GM12864 (cell line): ENCODE measurements around the gene PLA2G6.

Experiments
- DNase-seq: peaks from one replicate; pipeline ENCODE4 v3.0.0-alpha.2; 2011; ENCODE audit warnings: low read depth
- H3K4me3 ChIP-seq: 2 replicates; pipeline ENCODE4 v1.5.1; 2011; ENCODE audit warnings: mild to moderate bottlenecking, low read depth, low read length, control low read depth
- TF ChIP-seq, protein P1 (sequence below): IDR thresholded peaks from 2 replicates; pipeline ENCODE4 v1.5.1; 2011; ENCODE audit warnings: low read depth, mild to moderate bottlenecking, moderate library complexity, low read length, control low read depth, inconsistent platforms; ENCODE audit errors: missing control alignments

PLA2G6 gene

DNA sequence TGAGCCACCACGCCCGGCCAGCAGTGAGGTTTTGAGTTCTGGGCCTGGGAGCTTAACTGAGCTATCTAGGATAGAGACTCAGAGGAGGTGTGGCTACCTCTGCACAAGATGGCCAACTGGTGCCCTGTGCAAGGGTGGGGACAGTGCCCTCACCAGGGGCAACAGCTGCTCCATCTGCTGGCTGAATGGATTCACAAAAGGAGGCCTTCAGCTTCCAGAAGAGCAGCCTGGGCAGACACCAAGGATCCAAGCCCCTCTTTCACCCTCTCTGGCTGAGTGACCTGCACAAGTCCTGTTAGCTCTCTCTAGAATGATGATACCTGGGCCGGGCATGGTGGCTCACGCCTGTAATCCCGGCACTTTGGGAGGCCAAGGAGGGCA lies 37.6 kb downstream of the PLA2G6 start:
- no peak for DNase-seq
- H3K4me3 ChIP-seq: no peak overlapping the region

DNA sequence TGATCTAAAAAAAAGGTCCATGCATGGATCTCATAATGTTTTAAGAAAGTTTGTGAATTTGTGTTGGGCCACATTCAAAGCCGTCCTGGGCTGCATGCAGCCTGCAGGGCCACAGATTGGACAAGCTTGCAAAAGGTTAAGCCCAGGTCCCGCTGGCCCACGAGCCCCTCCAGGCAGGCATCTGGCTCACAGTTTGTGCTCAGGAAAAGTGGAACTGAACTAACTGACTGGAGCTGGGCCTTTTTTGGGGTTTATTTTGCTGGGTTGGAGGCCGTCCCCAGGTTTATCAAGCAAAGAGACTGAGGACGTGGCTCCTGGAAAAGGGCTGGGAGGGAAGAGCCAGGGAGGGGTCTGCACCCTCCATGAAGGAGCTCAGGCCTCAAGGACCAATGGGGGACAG lies 39.0 kb downstream of the PLA2G6 start:
- TF ChIP-seq, protein P1, sequence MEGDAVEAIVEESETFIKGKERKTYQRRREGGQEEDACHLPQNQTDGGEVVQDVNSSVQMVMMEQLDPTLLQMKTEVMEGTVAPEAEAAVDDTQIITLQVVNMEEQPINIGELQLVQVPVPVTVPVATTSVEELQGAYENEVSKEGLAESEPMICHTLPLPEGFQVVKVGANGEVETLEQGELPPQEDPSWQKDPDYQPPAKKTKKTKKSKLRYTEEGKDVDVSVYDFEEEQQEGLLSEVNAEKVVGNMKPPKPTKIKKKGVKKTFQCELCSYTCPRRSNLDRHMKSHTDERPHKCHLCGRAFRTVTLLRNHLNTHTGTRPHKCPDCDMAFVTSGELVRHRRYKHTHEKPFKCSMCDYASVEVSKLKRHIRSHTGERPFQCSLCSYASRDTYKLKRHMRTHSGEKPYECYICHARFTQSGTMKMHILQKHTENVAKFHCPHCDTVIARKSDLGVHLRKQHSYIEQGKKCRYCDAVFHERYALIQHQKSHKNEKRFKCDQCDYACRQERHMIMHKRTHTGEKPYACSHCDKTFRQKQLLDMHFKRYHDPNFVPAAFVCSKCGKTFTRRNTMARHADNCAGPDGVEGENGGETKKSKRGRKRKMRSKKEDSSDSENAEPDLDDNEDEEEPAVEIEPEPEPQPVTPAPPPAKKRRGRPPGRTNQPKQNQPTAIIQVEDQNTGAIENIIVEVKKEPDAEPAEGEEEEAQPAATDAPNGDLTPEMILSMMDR: no peak
- no peak for DNase-seq
- H3K4me3 ChIP-seq: no peak overlapping the region

More for the DNA sequence above, 37.6 kb downstream of the PLA2G6 start:
- TF ChIP-seq, protein P1: no peak

DNA sequence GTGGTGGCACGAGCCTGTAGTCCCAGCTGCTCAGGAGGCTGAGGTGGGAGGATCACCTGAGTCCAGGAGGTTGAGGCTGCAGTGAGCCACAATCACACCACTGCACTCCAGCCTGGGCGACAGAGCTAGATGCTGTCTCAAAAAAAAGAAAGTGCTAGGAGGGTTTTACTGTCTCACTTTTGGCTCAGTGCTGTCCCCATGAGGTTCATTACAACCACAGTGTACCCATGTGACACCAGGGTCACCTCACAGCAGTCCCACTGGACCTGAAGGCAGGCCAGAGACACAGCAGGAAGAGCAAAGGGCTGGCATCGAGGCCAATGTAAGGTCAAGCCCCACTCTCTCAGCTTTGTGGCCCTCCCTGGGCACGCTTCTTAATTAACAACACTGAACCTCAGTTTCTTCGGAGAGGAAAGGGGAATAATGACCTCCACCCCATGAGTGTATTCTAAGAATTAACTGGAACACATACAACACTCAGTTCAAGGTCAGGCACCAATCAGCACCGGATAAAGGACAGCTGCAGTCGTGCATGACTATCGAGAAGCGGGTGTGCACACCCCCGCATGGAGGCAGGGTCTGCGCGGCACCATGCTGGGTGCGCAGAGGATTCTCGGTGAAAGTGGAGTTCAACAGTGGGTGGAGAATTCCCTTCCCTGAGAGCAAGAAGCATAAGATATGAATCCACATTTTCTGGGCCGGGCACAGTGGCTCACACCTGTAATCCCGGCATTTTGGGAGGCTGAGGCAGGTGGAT lies 40.2 kb downstream of the PLA2G6 start:
- no peak overlapping the region for H3K4me3 ChIP-seq
- no peak for DNase-seq
- TF ChIP-seq, protein P1: no peak

DNA sequence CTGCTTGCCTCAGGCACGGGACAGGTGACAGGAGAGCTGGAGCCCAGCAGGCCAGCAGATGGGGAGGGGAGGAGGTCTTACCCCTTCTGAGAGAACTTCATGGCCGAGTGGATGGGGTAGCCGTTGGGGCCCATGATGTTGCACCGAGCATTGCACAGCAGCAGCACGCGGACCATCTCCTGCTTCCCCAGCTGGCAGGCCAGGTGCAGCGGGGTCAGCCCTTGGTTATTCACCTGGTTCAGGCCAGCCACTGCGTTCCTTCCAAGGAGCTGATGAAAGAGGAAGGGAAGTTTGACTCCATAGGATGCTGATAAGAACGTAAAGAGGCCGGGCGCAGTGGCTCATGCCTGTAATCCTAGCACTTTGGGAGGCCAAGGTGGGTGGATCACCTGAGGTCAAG lies 41.7 kb downstream of the PLA2G6 start:
- no peak overlapping the region for H3K4me3 ChIP-seq
- DNase-seq: no peak
- TF ChIP-seq, protein P1: no peak

DNA sequence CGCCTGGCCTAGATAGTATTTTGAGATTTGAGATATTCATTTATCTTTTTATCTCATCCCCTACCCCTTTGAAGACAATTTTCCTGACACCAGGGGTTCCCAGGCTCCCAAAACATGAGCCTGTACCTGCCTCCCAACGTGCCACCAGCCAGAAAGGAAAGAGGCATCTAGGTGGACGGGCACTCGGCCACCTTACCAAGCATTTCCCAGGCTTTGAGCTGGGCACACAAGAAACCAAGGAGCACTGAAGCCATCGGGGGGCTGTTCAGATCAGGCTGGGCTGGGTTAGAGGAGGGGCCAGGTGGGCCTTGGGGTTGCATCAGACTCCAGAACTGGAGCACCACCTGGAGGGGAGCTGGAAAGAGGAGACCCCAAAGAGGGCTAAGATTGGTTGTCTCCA lies 42.7 kb downstream of the PLA2G6 start:
- no peak overlapping the region for H3K4me3 ChIP-seq
- TF ChIP-seq, protein P1: no peak
- DNase-seq: no peak

DNA sequence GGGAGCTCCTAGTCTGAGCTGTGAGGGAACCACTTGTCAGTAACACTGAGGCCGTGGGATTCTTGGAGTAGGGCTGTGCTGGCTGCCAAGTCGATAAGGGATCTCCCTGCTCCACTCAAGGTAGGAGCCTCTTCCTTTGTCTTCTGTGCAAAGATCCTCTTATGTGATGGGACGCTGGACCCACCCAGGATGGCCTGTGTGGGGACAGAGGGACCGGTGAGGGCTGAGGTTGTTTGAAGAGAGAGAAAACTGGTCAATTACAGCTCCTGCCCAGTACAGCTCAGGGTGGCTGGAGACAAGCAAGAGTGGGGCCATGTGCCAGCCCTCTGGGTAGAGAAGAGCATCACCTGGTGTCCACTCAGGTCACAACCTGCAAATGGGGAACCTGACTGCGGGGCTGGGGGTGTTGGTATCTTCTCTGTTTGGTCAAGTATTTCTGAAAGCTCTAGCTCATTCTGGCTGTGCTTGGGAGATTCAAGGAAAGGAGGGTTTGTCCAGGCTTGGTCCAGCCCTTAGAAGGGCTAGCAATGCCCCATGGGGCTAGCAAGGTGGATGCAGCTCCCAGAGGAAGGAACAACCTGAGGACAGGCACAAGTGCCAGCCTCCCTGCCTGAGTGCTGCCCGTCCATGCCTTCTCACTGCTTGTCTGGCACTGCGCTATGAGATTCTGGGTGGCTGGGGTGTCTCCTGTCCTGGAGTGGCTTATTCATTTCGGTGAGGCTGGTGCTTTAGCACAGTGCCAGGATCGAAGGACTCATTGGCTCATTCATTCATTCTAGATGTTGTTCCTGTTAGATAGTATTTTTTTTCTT lies 43.5 kb downstream of the PLA2G6 start:
- TF ChIP-seq, protein P1: no peak
- H3K4me3 ChIP-seq: no peak overlapping the region
- no peak for DNase-seq
